ENCODE measurements around the gene DET1. TPM values are rescaled to one million over a fixed set of nuclear protein-coding genes. Genes with fewer than 3 reads are reported as not detected.

Gene DET1
- total RNA-seq, 4 donors from 2014 or later, result 1.8 to 11.1 (median 9.3) TPM

GRCh38 chr15:88518903-88519302 lies 27.6 kb downstream of the DET1 start:
- no peak overlapping the region for H3K4me3 ChIP-seq
- H3K36me3 ChIP-seq, result no peaks in the 10 kb centered on the region
- H3K9me3 ChIP-seq, result no peaks in the 10 kb centered on the region
- H3K27ac ChIP-seq, result no peak overlapping the region
- in situ Hi-C loops (cut with MboI; ENCODE audit: low pct_ligation_motif_present in 1 of 4, low pct_unique_long_range_greater_than_20kb in 1 of 4, low sequenced_read_pairs in 3 of 4), result no loop called here
- H3K4me1 ChIP-seq, result no peaks in the 10 kb centered on the region
- TF ChIP-seq POLR2A (IDR thresholded peaks at IDR 0.05) (no peak), CTCF (IDR thresholded peaks at IDR 0.05) (no peak), POLR2AphosphoS5 (IDR thresholded peaks at IDR 0.05) (no peak), EP300 (IDR thresholded peaks at IDR 0.05; ENCODE audit: low read depth) (no peak)
- intact Hi-C loops (cut with DNase I; ENCODE audit: low total_unique reads), result no loop called here
- 85 to 92% methylated on average over 3 of the region's 3 CpGs for WGBS, 2 donors (ENCODE audit: low coverage in 1 of 2)
- DNase-seq, result no peak
- H3K27me3 ChIP-seq, result no peaks in the 10 kb centered on the region

GRCh38 chr15:88513195-88513594 lies 33.3 kb downstream of the DET1 start:
- H3K36me3 ChIP-seq, result no peaks in the 10 kb centered on the region
- no peaks in the 10 kb centered on the region for H3K9me3 ChIP-seq
- peaks cover 0 to 4% (median 0%) of the 10 kb centered on the region in 4 donors for H3K4me1 ChIP-seq
- in situ Hi-C loops (cut with MboI; ENCODE audit: low pct_ligation_motif_present in 1 of 4, low pct_unique_long_range_greater_than_20kb in 1 of 4, low sequenced_read_pairs in 3 of 4), result no loop called here
- H3K27ac ChIP-seq, result no peak overlapping the region
- DNase-seq, result no peak
- WGBS, 2 donors (ENCODE audit: low coverage in 1 of 2), result 55 to 63% methylated on average over 4 to 5 of the region's 5 CpGs
- intact Hi-C loops (cut with DNase I; ENCODE audit: low total_unique reads), result no loop called here
- H3K27me3 ChIP-seq, result no peaks in the 10 kb centered on the region
- H3K4me3 ChIP-seq, result no peak overlapping the region
- TF ChIP-seq POLR2AphosphoS5 (IDR thresholded peaks at IDR 0.05) (no peak), CTCF (IDR thresholded peaks at IDR 0.05) (no peak), EP300 (IDR thresholded peaks at IDR 0.05; ENCODE audit: low read depth) (no peak), POLR2A (IDR thresholded peaks at IDR 0.05) (no peak)

GRCh38 chr15:88512601-88513000 lies 33.9 kb downstream of the DET1 start:
- no peak for DNase-seq
- in situ Hi-C loops (cut with MboI; ENCODE audit: low pct_ligation_motif_present in 1 of 4, low pct_unique_long_range_greater_than_20kb in 1 of 4, low sequenced_read_pairs in 3 of 4), result no loop called here
- 87 to 92% methylated on average over 5 of the region's 5 CpGs for WGBS, 2 donors (ENCODE audit: low coverage in 1 of 2)
- H3K9me3 ChIP-seq, result no peaks in the 10 kb centered on the region
- H3K36me3 ChIP-seq, result no peaks in the 10 kb centered on the region
- H3K4me3 ChIP-seq, result no peak overlapping the region
- TF ChIP-seq POLR2AphosphoS5 (IDR thresholded peaks at IDR 0.05), result no peak
- TF ChIP-seq EP300 (IDR thresholded peaks at IDR 0.05; ENCODE audit: low read depth), result no peak
- TF ChIP-seq POLR2A (IDR thresholded peaks at IDR 0.05), result no peak
- no peak for TF ChIP-seq CTCF (IDR thresholded peaks at IDR 0.05)
- H3K27me3 ChIP-seq, result no peaks in the 10 kb centered on the region
- H3K27ac ChIP-seq, result no peak overlapping the region
- intact Hi-C loops (cut with DNase I; ENCODE audit: low total_unique reads), result no loop called here
- H3K4me1 ChIP-seq, result peaks cover 0 to 4% (median 0%) of the 10 kb centered on the region in 4 donors

GRCh38 chr15:88512078-88512477 lies 34.4 kb downstream of the DET1 start:
- H3K4me3 ChIP-seq, result no peak overlapping the region
- WGBS, 2 donors (ENCODE audit: low coverage in 1 of 2), result 33 to 78% methylated on average over 1 to 3 of the region's 3 CpGs
- TF ChIP-seq EP300 (IDR thresholded peaks at IDR 0.05; ENCODE audit: low read depth) (no peak), CTCF (IDR thresholded peaks at IDR 0.05) (no peak), POLR2AphosphoS5 (IDR thresholded peaks at IDR 0.05) (no peak), POLR2A (IDR thresholded peaks at IDR 0.05) (no peak)
- H3K27me3 ChIP-seq, result no peaks in the 10 kb centered on the region
- no peak for DNase-seq
- peaks cover 0 to 4% (median 0%) of the 10 kb centered on the region in 4 donors for H3K4me1 ChIP-seq
- no peaks in the 10 kb centered on the region for H3K36me3 ChIP-seq
- in situ Hi-C loops (cut with MboI; ENCODE audit: low pct_ligation_motif_present in 1 of 4, low pct_unique_long_range_greater_than_20kb in 1 of 4, low sequenced_read_pairs in 3 of 4) (no loop called here), intact Hi-C loops (cut with DNase I; ENCODE audit: low total_unique reads) (no loop called here)
- no peaks in the 10 kb centered on the region for H3K9me3 ChIP-seq
- no peak overlapping the region for H3K27ac ChIP-seq

All from transverse colon (tissue), 4 donors.